ENCODE measurements around the gene SCN2B.

- no peak for TF ChIP-seq EZH2 (IDR thresholded peaks at IDR 0.05; ENCODE audit: borderline replicate concordance, low read depth, low read length, severe bottlenecking)
- TF ChIP-seq CTCF (IDR thresholded peaks at IDR 0.05; ENCODE audit: borderline replicate concordance, extremely low read depth, low read length, poor library complexity, severe bottlenecking) = peak; percentile 80
These were observed 30.9 kb downstream of the SCN2B start for GRCh38 chr11:118145285-118146227.

All from DND-41 (cell line).